PC-9 (cell line): ENCODE measurements around the gene AGRN. TPM values are rescaled to one million over a fixed set of nuclear protein-coding genes. Genes with fewer than 3 reads are reported as not detected.
"Not testable (repeated sequence)": the region's sequence is repeated elsewhere in the genome, so short reads cannot be mapped to it uniquely, and the experiment has no call there.

Experiments
- BruUV-seq: library from RNA; stranded (reverse); fragments of 400-500 nt; replicated peaks from 2 replicates; lab custom pipeline; 2021; lab: Mats Ljungman, UMichigan
- CTCF ChIA-PET: fragments of 300-600 bp; sonication (Branson Sonifier 250); formaldehyde crosslinking; loops from one replicate; lab custom pipeline; 2022; ENCODE audit warnings: antibody characterized with exemption; lab: Charles Lee
- POLR2A ChIA-PET: fragments of 300-600 bp; sonication (Branson Sonifier 250); formaldehyde crosslinking; loops from one replicate; lab custom pipeline; 2022; ENCODE audit warnings: antibody characterized with exemption; ENCODE audit not compliant: unreplicated experiment; lab: Charles Lee
- DNase-seq, 2 experiments: peaks; one replicate each; pipeline versions ENCODE4 v3.0.0 to v3.0.0-alpha.2; 2015 to 2022; ENCODE audit warnings: mixed read lengths in 1 of 2
- H2AFZ ChIP-seq: fragments of 200-600 bp; sonication (generic); 2 replicates; pipeline ENCODE4 v1.8.1; 2017; ENCODE audit warnings: antibody characterized with exemption
- H3F3A ChIP-seq: fragments of 200-600 bp; sonication (generic); 2 replicates; pipeline ENCODE4 v1.8.1; 2017; ENCODE audit warnings: antibody characterized with exemption, mild to moderate bottlenecking, low read depth; ENCODE audit not compliant: insufficient read depth
- H3K27ac ChIP-seq: fragments of 200-600 bp; sonication (generic); 2 replicates; pipeline ENCODE4 v1.6.1; 2016; ENCODE audit warnings: mixed run types
- H3K27me3 ChIP-seq: fragments of 200-600 bp; sonication (generic); 2 replicates; pipeline ENCODE4 v1.6.1; 2016; ENCODE audit warnings: low read depth, mixed run types; ENCODE audit not compliant: insufficient read depth
- H3K36me3 ChIP-seq: fragments of 200-600 bp; sonication (generic); 2 replicates; pipeline ENCODE4 v1.6.1; 2016; ENCODE audit warnings: low read depth, mixed run types
- H3K4me1 ChIP-seq: fragments of 200-600 bp; sonication (generic); replicated peaks from 2 replicates; pipeline ENCODE4 v1.6.1; 2016; ENCODE audit warnings: mixed run types; ENCODE audit not compliant: insufficient read depth
- H3K4me2 ChIP-seq: fragments of 200-600 bp; sonication (generic); 2 replicates; pipeline ENCODE4 v1.6.1; 2017; ENCODE audit warnings: mixed run types
- H3K4me3 ChIP-seq: fragments of 200-600 bp; sonication (generic); 2 replicates; pipeline ENCODE4 v1.6.1; 2016; ENCODE audit warnings: mixed run types
- H3K79me2 ChIP-seq: fragments of 200-600 bp; sonication (generic); 2 replicates; pipeline ENCODE4 v1.6.1; 2017; ENCODE audit warnings: low read depth, mixed run types
- H3K9me2 ChIP-seq: fragments of 200-600 bp; sonication (generic); 2 replicates; pipeline ENCODE4 v1.8.1; 2017; ENCODE audit warnings: mild to moderate bottlenecking; ENCODE audit not compliant: insufficient read depth
- H3K9me3 ChIP-seq: fragments of 200-600 bp; sonication (generic); 2 replicates; pipeline ENCODE4 v1.8.1; 2016; ENCODE audit warnings: low read depth; ENCODE audit not compliant: insufficient read depth
- H4K20me1 ChIP-seq: fragments of 200-600 bp; sonication (generic); 2 replicates; pipeline ENCODE4 v1.8.1; 2017; ENCODE audit not compliant: insufficient read depth
- EZH2 ChIP-seq: fragments of 200-600 bp; sonication (generic); IDR thresholded peaks from 2 replicates; pipeline ENCODE4 v1.8.0; 2017; ENCODE audit warnings: antibody characterized with exemption, low read depth
- intact Hi-C: fragments of 100-400 bp; cut with micrococcal nuclease; formaldehyde crosslinking; loops from one replicate; pipeline ENCODE4 v1.10.0; 2022; ENCODE audit not compliant: unreplicated experiment
- total RNA-seq: library from RNA; stranded (reverse); gene quantifications from 2 replicates; pipeline ENCODE4 v1.2.3, GENCODE V29; 2021
- TF ChIP-seq, protein P1 (sequence below): fragments of 200-600 bp; sonication (generic); conservative IDR thresholded peaks from 2 replicates; pipeline ENCODE4 v1.6.1; 2017; ENCODE audit warnings: mixed run types, antibody characterized with exemption, mild to moderate bottlenecking, moderate library complexity

Gene AGRN
- total RNA-seq, 1 experiment from 2014 or later: 278 TPM

DNA sequence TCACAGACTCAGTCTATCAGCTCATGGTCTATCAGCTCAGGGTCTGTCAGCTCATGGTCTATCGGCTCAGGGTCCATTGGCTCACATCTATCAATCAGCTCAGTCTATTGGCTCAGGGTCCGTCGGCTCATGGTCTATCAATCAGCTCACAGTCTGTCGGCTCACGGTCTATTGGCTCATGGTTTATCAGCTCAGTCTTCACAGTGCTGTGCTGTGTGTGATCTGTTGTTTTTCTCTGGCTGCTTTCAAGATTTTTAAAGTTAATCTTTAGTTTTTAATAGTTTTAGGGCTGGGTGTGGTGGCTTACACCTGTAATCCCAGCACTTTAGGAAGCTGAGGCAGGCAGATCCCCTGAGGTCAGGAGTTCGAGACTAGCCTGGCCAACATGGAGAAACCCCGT is 81.6 kb downstream of the AGRN start:
- Histone ChIP-seq H3K9me3 (peaks cover 11% of the 10 kb centered on the region), H2AFZ (no peak overlapping the region), H4K20me1 (no peaks in the 10 kb centered on the region), H3F3A (peaks cover under 1% of the 10 kb centered on the region; the same call in 1 of the 2 replicates), H3K27me3 (no peaks in the 10 kb centered on the region), H3K4me2 (no peak overlapping the region), H3K79me2 (peaks cover 10% of the 10 kb centered on the region), H3K36me3 (0 out of 2 replicates have a peak, but pooled peaks cover 7% of the 10 kb centered on the region), H3K4me3 (no peak overlapping the region), H3K9me2 (no peaks in the 10 kb centered on the region), H3K4me1 (no peaks in the 10 kb centered on the region), H3K27ac (no peak overlapping the region)
- DNase-seq: no peak
- CTCF ChIA-PET: no interaction called here
- POLR2A ChIA-PET: no interaction called here
- intact Hi-C loops: no loop called here
- no TSS peak for BruUV-seq
- TF ChIP-seq, protein P1, sequence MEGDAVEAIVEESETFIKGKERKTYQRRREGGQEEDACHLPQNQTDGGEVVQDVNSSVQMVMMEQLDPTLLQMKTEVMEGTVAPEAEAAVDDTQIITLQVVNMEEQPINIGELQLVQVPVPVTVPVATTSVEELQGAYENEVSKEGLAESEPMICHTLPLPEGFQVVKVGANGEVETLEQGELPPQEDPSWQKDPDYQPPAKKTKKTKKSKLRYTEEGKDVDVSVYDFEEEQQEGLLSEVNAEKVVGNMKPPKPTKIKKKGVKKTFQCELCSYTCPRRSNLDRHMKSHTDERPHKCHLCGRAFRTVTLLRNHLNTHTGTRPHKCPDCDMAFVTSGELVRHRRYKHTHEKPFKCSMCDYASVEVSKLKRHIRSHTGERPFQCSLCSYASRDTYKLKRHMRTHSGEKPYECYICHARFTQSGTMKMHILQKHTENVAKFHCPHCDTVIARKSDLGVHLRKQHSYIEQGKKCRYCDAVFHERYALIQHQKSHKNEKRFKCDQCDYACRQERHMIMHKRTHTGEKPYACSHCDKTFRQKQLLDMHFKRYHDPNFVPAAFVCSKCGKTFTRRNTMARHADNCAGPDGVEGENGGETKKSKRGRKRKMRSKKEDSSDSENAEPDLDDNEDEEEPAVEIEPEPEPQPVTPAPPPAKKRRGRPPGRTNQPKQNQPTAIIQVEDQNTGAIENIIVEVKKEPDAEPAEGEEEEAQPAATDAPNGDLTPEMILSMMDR: no peak
- TF ChIP-seq EZH2: no peak

DNA sequence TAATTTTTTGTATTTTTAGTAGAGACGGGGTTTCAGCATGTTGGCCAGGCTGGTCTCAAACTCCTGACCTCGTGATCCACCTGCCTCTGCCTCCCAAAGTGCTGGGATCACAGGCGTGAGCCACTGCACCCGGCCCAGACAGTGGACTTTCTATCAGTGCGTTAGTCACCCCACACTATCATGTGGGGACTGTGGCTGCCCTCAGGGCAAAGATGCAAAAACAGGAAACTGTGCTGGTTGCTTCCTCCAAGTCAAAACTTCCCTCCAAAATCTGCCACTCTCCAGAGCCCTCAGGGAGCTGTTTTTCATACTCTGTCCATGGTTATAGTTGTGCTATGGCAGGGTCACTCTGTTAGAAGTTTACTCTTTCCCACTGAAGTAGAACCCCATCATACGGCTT is 84.2 kb downstream of the AGRN start:
- CTCF ChIA-PET: interaction anchor here (0.6 kb wide), 1 partner anchor 654 kb away, joined by 4 read pairs; no protein-coding TSS in a partner anchor
- peaks cover 26% of the 10 kb centered on the region for H3K79me2 ChIP-seq
- BruUV-seq, H3K36me3 ChIP-seq, H3K4me3 ChIP-seq, DNase-seq, H3K9me2 ChIP-seq, H4K20me1 ChIP-seq, H3K4me1 ChIP-seq, H3K27me3 ChIP-seq, intact Hi-C loops, H3K27ac ChIP-seq, POLR2A ChIA-PET, H2AFZ ChIP-seq, H3F3A ChIP-seq, H3K4me2 ChIP-seq: not testable (repeated sequence)
- H3K9me3 ChIP-seq: peaks cover 11% of the 10 kb centered on the region

Other genes with a start within 250 kb of the AGRN start
- 0.59 and 2.2 TPM in 2 replicates for gene SAMD11, start 96.2 kb upstream of the AGRN start, total RNA-seq
- 86.4 and 100 TPM in 2 replicates for gene NOC2L, start 60.9 kb upstream of the AGRN start, total RNA-seq
- 16.8 and 22.7 TPM in 2 replicates for gene KLHL17, start 59.5 kb upstream of the AGRN start, total RNA-seq
- 9.1 and 11.9 TPM in 2 replicates for gene PLEKHN1, start 53.6 kb upstream of the AGRN start, total RNA-seq
- 0.60 and 0.81 TPM in 2 replicates for gene PERM1, start 38.0 kb upstream of the AGRN start, total RNA-seq
- gene HES4, start 20.0 kb upstream of the AGRN start, total RNA-seq: 19.2 and 41.8 TPM in 2 replicates
- gene ISG15, start 6.6 kb upstream of the AGRN start, total RNA-seq: 20.9 and 37.7 TPM in 2 replicates
- gene RNF223, start 54.2 kb downstream of the AGRN start, total RNA-seq: 3.2 and 3.6 TPM in 2 replicates
- gene C1orf159, start 96.0 kb downstream of the AGRN start, total RNA-seq: 26.6 and 31.1 TPM in 2 replicates
- gene TTLL10, start 153.8 kb downstream of the AGRN start, total RNA-seq: 4.0 and 5.8 TPM in 2 replicates
- 6.9 and 14.1 TPM in 2 replicates for gene TNFRSF18, start 186.5 kb downstream of the AGRN start, total RNA-seq
- gene TNFRSF4, start 194.0 kb downstream of the AGRN start, total RNA-seq: 0.20 and 0.38 TPM in 2 replicates
- gene SDF4, start 211.9 kb downstream of the AGRN start, total RNA-seq: 133 and 139 TPM in 2 replicates
- 16.2 and 20.8 TPM in 2 replicates for gene B3GALT6, start 212.1 kb downstream of the AGRN start, total RNA-seq
- 5.2 and 11.8 TPM in 2 replicates for gene C1QTNF12, start 226.6 kb downstream of the AGRN start, total RNA-seq